ENCODE measurements around the gene SNX21.

GRCh38 chr20:45853484-45853883 is 19.9 kb downstream of the SNX21 start:
- TF ChIP-seq YY1 (IDR thresholded peaks at IDR 0.05; ENCODE audit: insufficient read depth, insufficient read length) (no peak), ZNF274 (IDR thresholded peaks at IDR 0.05; ENCODE audit: low read depth, low read length) (no peak)

Measured in NT2/D1 (cell line).